Progenitor cell of endocrine pancreas (in vitro differentiated cells): Measurements from ENCODE around the gene IWS1. TPM values are rescaled to one million over a fixed set of nuclear protein-coding genes. Genes with fewer than 3 reads are reported as not detected.

Source experiments
- DNase-seq: peaks from one replicate; pipeline ENCODE4 v3.0.0; 2021; ENCODE audit warnings: low spot score; ENCODE audit not compliant: unreplicated experiment
- H3K27ac Mint-ChIP-seq: 2 replicates; pipeline ENCODE4 v1.8.0; 2021; ENCODE audit warnings: mild to moderate bottlenecking, moderate library complexity, mixed read lengths
- H3K27me3 Mint-ChIP-seq: 2 replicates; pipeline ENCODE4 v1.8.0; 2021; ENCODE audit warnings: mixed read lengths
- H3K36me3 Mint-ChIP-seq: 2 replicates; pipeline ENCODE4 v1.8.0; 2022; ENCODE audit warnings: mixed read lengths; ENCODE audit not compliant: insufficient read depth
- H3K4me1 Mint-ChIP-seq: 2 replicates; pipeline ENCODE4 v1.8.0; 2021; ENCODE audit warnings: low read depth, mixed read lengths
- H3K4me3 Mint-ChIP-seq: 2 replicates; pipeline ENCODE4 v1.8.0; 2021; ENCODE audit warnings: low read depth, mild to moderate bottlenecking, moderate library complexity, mixed read lengths
- H3K9me3 Mint-ChIP-seq: 2 replicates; pipeline ENCODE4 v1.8.0; 2021; ENCODE audit warnings: low read depth, mixed read lengths
- long read RNA-seq: library from polyadenylated mRNA; unstranded; transcript quantifications from one replicate; pipeline ENCODE4 v2.0.0, GENCODE V29; 2020
- total RNA-seq: library from RNA; stranded (reverse); gene quantifications from 2 replicates; pipeline ENCODE4 v1.2.1, GENCODE V29; 2021
- TF ChIP-seq, protein P1 (sequence below): fragments of 200-600 bp; sonication (generic); IDR thresholded peaks from one replicate; pipeline ENCODE4 v1.5.0; 2021; ENCODE audit warnings: antibody characterized with exemption, mild to moderate bottlenecking; ENCODE audit not compliant: unreplicated experiment

Gene IWS1
- 60.4 and 61.2 TPM in 2 replicates for total RNA-seq
- long read RNA-seq, transcript IWS1-201 (14 exons, 2,958 nt), result major isoform, 60 of 304 reads
- long read RNA-seq, partial matches to known transcripts, result 215 of 304 reads
- long read RNA-seq, other reads (novel, unspliced or antisense), result 21 of 304 reads

GRCh38 chr2:127526132-127527000 lies at the start of gene IWS1:
Gene IWS1, minus strand, starts transcription at chr2:127526489. Its CDS starts 281 bp downstream, at chr2:127526208.
- peaks cover 3% of the 10 kb centered on the region for H3K9me3 Mint-ChIP-seq
- TF ChIP-seq, protein P1, sequence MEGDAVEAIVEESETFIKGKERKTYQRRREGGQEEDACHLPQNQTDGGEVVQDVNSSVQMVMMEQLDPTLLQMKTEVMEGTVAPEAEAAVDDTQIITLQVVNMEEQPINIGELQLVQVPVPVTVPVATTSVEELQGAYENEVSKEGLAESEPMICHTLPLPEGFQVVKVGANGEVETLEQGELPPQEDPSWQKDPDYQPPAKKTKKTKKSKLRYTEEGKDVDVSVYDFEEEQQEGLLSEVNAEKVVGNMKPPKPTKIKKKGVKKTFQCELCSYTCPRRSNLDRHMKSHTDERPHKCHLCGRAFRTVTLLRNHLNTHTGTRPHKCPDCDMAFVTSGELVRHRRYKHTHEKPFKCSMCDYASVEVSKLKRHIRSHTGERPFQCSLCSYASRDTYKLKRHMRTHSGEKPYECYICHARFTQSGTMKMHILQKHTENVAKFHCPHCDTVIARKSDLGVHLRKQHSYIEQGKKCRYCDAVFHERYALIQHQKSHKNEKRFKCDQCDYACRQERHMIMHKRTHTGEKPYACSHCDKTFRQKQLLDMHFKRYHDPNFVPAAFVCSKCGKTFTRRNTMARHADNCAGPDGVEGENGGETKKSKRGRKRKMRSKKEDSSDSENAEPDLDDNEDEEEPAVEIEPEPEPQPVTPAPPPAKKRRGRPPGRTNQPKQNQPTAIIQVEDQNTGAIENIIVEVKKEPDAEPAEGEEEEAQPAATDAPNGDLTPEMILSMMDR, result peak; percentile 37
- peaks cover 5% of the 10 kb centered on the region for H3K36me3 Mint-ChIP-seq
- H3K4me3 Mint-ChIP-seq, result peak within 1 kb of the TSS; percentile 87
- peak; percentile 88 for DNase-seq
- H3K27me3 Mint-ChIP-seq, result no peaks in the 10 kb centered on the region
- H3K27ac Mint-ChIP-seq, result peak within 1 kb of the TSS; percentile 99
- H3K4me1 Mint-ChIP-seq, result peaks cover 18% of the 10 kb centered on the region

DNA sequence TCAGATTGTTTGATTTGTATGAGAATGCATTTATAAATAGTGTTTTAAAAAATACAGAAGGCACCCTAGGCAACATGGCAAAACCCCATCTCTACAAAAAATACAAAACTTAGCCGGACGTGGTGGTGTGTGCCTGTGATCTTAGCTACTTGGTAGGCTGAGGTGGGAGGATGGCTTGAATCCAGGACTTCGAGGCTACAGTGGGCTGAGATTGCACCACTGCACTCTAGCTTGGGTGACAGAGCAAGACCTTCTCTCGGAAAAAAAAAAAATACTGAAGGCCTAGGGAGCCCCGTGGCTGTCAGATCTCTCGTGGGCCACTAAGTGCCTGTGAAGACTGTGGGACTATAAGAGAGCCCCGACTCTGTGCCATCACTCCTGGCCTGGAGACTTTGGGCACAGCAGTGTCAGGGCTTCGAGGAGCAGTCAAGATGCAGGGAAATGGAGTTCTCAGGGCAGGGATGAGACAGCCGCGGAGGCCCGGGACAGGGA lies 49.7 kb upstream of the IWS1 start:
- no peaks in the 10 kb centered on the region for H3K9me3 Mint-ChIP-seq
- no peak overlapping the region for H3K27ac Mint-ChIP-seq
- peaks cover 24% of the 10 kb centered on the region for H3K27me3 Mint-ChIP-seq
- DNase-seq, result no peak
- peaks cover 1% of the 10 kb centered on the region for H3K4me1 Mint-ChIP-seq
- TF ChIP-seq, protein P1, result no peak
- H3K4me3 Mint-ChIP-seq, result no peak overlapping the region
- H3K36me3 Mint-ChIP-seq, result no peaks in the 10 kb centered on the region

- Mint-ChIP-seq H3K4me3 (no peak overlapping the region), H3K9me3 (no peaks in the 10 kb centered on the region), H3K27ac (no peak overlapping the region), H3K36me3 (no peaks in the 10 kb centered on the region), H3K4me1 (peaks cover 1% of the 10 kb centered on the region), H3K27me3 (peaks cover 30% of the 10 kb centered on the region)
- no peak for DNase-seq
- TF ChIP-seq, protein P1, result no peak
Measured at GRCh38 chr2:127575185-127575765, 49.0 kb upstream of the IWS1 start.

DNA sequence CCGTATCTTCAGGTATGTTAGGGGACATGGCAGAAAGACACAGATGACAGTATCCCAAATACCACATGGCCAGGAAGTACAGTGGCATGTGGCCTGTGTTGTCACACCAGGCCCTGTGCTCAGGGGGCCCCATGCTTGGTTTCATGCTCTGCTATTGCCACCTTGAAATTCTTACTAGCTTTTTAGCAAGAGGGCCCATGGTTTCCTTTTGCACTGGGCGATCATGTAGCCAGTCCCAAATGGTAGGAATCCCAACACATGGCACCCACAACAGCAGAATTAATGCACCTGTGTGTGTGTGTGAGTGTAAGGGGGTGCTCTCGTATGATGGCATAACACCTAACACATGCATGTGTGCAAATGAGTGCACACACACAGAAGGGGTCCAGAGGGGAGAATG lies 48.4 kb upstream of the IWS1 start:
- DNase-seq, result no peak
- Mint-ChIP-seq H3K4me1 (peaks cover 1% of the 10 kb centered on the region), H3K27ac (no peak overlapping the region), H3K4me3 (no peak overlapping the region), H3K27me3 (peaks cover 30% of the 10 kb centered on the region), H3K36me3 (no peaks in the 10 kb centered on the region), H3K9me3 (no peaks in the 10 kb centered on the region)
- TF ChIP-seq, protein P1, result no peak

- Mint-ChIP-seq H3K9me3 (no peaks in the 10 kb centered on the region), H3K36me3 (no peaks in the 10 kb centered on the region), H3K27me3 (peaks cover 31% of the 10 kb centered on the region), H3K27ac (no peak overlapping the region), H3K4me3 (no peak overlapping the region), H3K4me1 (peaks cover 1% of the 10 kb centered on the region)
- TF ChIP-seq, protein P1, result no peak
- DNase-seq, result no peak
Measured at GRCh38 chr2:127573771-127574170, 47.5 kb upstream of the IWS1 start.
